IMR-90 (cell line): ENCODE measurements around the gene EIF6.

Experiments used
- CEBPB ChIP-seq: IDR thresholded peaks from 2 replicates; pipeline ENCODE4 v1.6.1; 2012; ENCODE audit warnings: low read depth, low read length, improper control_type of control experiment
- CHD1 ChIP-seq: IDR thresholded peaks from 2 replicates; pipeline ENCODE4 v1.6.1; 2012; ENCODE audit warnings: low read depth, low read length, improper control_type of control experiment
- FOS ChIP-seq: fragments of 150-350 bp; IDR thresholded peaks from 2 replicates; pipeline ENCODE4 v1.6.1; 2016; ENCODE audit warnings: low read depth, low read length
- MAFK ChIP-seq: IDR thresholded peaks from 2 replicates; pipeline ENCODE4 v1.6.1; 2012; ENCODE audit warnings: low read depth, low read length, improper control_type of control experiment
- MAZ ChIP-seq: IDR thresholded peaks from 2 replicates; pipeline ENCODE4 v1.6.1; 2012; ENCODE audit warnings: low read depth, mild to moderate bottlenecking, low read length, improper control_type of control experiment, moderate library complexity, borderline replicate concordance
- NFE2L2 ChIP-seq: fragments of 150-350 bp; IDR thresholded peaks from 2 replicates; pipeline ENCODE4 v1.6.1; 2016; ENCODE audit warnings: low read depth, mild to moderate bottlenecking, low read length
- POLR2A ChIP-seq: IDR thresholded peaks from 2 replicates; pipeline ENCODE4 v1.6.1; 2012; ENCODE audit warnings: mild to moderate bottlenecking, low read depth, low read length
- RAD21 ChIP-seq: IDR thresholded peaks from 2 replicates; pipeline ENCODE4 v1.6.1; 2012; ENCODE audit warnings: low read length, improper control_type of control experiment
- RCOR1 ChIP-seq: IDR thresholded peaks from 2 replicates; pipeline ENCODE4 v1.6.1; 2012; ENCODE audit warnings: mild to moderate bottlenecking, low read length, improper control_type of control experiment; ENCODE audit not compliant: insufficient replicate concordance
- RFX5 ChIP-seq: IDR thresholded peaks from 2 replicates; pipeline ENCODE4 v1.8.0; 2012; ENCODE audit warnings: low read depth, mild to moderate bottlenecking, low read length, moderate library complexity
- USF2 ChIP-seq: fragments of 150-350 bp; IDR thresholded peaks from 2 replicates; pipeline ENCODE4 v1.6.1; 2017; ENCODE audit warnings: mild to moderate bottlenecking, antibody characterized with exemption, low read length, low read depth
- TF ChIP-seq, protein P1 (sequence below): conservative IDR thresholded peaks from 2 replicates; pipeline ENCODE4 v1.5.1; 2012; ENCODE audit warnings: mild to moderate bottlenecking, low read depth, low read length, improper control_type of control experiment

GRCh38 chr20:35240083-35240810 lies 44.3 kb downstream of the EIF6 start:
- TF ChIP-seq MAFK (no peak), RFX5 (no peak), FOS (no peak), CEBPB (no peak), POLR2A (no peak), CHD1 (no peak), RAD21 (no peak), RCOR1 (no peak), USF2 (no peak), MAZ (no peak), NFE2L2 (no peak)
- TF ChIP-seq, protein P1, sequence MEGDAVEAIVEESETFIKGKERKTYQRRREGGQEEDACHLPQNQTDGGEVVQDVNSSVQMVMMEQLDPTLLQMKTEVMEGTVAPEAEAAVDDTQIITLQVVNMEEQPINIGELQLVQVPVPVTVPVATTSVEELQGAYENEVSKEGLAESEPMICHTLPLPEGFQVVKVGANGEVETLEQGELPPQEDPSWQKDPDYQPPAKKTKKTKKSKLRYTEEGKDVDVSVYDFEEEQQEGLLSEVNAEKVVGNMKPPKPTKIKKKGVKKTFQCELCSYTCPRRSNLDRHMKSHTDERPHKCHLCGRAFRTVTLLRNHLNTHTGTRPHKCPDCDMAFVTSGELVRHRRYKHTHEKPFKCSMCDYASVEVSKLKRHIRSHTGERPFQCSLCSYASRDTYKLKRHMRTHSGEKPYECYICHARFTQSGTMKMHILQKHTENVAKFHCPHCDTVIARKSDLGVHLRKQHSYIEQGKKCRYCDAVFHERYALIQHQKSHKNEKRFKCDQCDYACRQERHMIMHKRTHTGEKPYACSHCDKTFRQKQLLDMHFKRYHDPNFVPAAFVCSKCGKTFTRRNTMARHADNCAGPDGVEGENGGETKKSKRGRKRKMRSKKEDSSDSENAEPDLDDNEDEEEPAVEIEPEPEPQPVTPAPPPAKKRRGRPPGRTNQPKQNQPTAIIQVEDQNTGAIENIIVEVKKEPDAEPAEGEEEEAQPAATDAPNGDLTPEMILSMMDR, result no peak
